VCaP (cell line): ENCODE results near the gene CRKL.

Source experiments
- H3K27ac ChIP-seq: fragments of 450-650 bp; 2 replicates; pipeline ENCODE4 v1.5.1; 2017
- CTCF ChIP-seq: fragments of 450-650 bp; conservative IDR thresholded peaks from 2 replicates; pipeline ENCODE4 v1.5.1; 2017; ENCODE audit warnings: mild to moderate bottlenecking, moderate library complexity

The CRKL gene

GRCh38 chr22:20943104-20943933 is 26.1 kb downstream of the CRKL start:
- no peak for TF ChIP-seq CTCF
- H3K27ac ChIP-seq, result no peak overlapping the region

GRCh38 chr22:20944042-20944441 is 26.8 kb downstream of the CRKL start:
- H3K27ac ChIP-seq, result no peak overlapping the region
- TF ChIP-seq CTCF, result no peak

- TF ChIP-seq CTCF, result no peak
- no peak overlapping the region for H3K27ac ChIP-seq
These were observed 28.3 kb downstream of the CRKL start for GRCh38 chr22:20945578-20945934.

- TF ChIP-seq CTCF, result no peak
- H3K27ac ChIP-seq, result no peak overlapping the region
These were observed 29.1 kb downstream of the CRKL start for GRCh38 chr22:20946080-20946986.

- no peak for TF ChIP-seq CTCF
- no peak overlapping the region for H3K27ac ChIP-seq
These were observed 29.8 kb downstream of the CRKL start for GRCh38 chr22:20946991-20947390.

- no peak overlapping the region for H3K27ac ChIP-seq
These were observed 31.2 kb downstream of the CRKL start for GRCh38 chr22:20948450-20948849.

More at GRCh38 chr22:20948450-20948849, 31.2 kb downstream of the CRKL start:
- TF ChIP-seq CTCF, result no peak
